Measurements from ENCODE around the gene GNAI1.

DNA sequence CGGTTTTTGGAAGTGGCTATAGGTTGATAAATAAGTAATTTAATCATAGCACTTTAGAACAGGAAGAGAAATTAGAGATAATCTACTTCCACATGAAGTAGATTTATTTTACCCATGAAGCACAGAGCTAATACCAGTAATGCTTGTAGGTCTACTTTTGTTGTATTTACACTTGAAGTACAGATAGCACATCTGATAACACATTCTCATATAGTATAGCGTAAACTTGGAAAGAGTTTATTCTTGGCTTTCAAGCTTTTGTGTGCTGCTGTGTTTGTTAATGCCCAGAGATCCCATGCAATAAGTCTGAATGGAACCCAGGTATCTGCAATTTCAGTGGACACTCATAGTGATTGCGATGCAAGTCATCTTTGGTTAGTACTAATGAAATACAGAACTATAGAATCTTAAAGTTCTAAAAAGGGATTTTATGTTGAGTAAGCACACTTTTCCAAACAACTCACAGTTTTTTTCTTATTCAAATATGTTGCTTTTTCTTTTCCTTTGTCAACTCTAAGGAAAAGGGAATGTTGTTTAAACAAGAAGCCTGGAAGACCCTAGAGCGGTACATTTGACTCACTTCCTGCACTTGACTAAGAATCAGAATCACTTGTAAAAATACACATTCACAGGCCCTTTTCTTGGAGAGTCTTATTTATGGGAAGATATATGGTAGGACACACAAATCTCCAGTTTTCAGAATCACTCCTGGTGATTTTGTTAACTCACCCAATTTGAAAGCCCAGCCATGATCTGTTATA, 105.8 kb downstream of the GNAI1 start:
- no peak for TF ChIP-seq SIX5 (IDR thresholded peaks at IDR 0.05; ENCODE audit: low read depth, low read length, severe bottlenecking)
- no peak for TF ChIP-seq SUZ12 (IDR thresholded peaks at IDR 0.05; ENCODE audit: unreplicated experiment)
- no peak for TF ChIP-seq CTCF (IDR thresholded peaks at IDR 0.05 in 2 of 3, conservative IDR thresholded peaks at IDR 0.05 in 1 of 3; ENCODE audit: control insufficient read depth in 2 of 3, extremely low read depth in 1 of 3, insufficient read depth in 1 of 3, low read depth in 3 of 3, low read length in 3 of 3)
- no peak for TF ChIP-seq EP300 (IDR thresholded peaks at IDR 0.05; ENCODE audit: borderline replicate concordance in 1 of 2, control insufficient read depth in 1 of 2, low read depth in 2 of 2, low read length in 2 of 2)
- TF ChIP-seq CREB1 (IDR thresholded peaks at IDR 0.05; ENCODE audit: low read depth): no peak
- no peak for TF ChIP-seq POLR2AphosphoS5 (IDR thresholded peaks at IDR 0.05; ENCODE audit: low read length)
- TF ChIP-seq SP1 (IDR thresholded peaks at IDR 0.05; ENCODE audit: low read depth, low read length): no peak
- TF ChIP-seq ZNF622 (IDR thresholded peaks at IDR 0.05): no peak
- TF ChIP-seq RBBP5 (conservative IDR thresholded peaks at IDR 0.05): no peak
- TF ChIP-seq ZNF274 (IDR thresholded peaks at IDR 0.05; ENCODE audit: insufficient read depth, insufficient read length): no peak
- no peak for TF ChIP-seq NR2C2 (IDR thresholded peaks at IDR 0.05; ENCODE audit: borderline replicate concordance, control insufficient read depth, insufficient read length, low read depth)
- TF ChIP-seq PBX3 (IDR thresholded peaks at IDR 0.05; ENCODE audit: insufficient replicate concordance, low read depth, low read length): no peak

Data from GM12878 (cell line).